ENCODE data around the gene TSC1.

TSC1 gene

DNA sequence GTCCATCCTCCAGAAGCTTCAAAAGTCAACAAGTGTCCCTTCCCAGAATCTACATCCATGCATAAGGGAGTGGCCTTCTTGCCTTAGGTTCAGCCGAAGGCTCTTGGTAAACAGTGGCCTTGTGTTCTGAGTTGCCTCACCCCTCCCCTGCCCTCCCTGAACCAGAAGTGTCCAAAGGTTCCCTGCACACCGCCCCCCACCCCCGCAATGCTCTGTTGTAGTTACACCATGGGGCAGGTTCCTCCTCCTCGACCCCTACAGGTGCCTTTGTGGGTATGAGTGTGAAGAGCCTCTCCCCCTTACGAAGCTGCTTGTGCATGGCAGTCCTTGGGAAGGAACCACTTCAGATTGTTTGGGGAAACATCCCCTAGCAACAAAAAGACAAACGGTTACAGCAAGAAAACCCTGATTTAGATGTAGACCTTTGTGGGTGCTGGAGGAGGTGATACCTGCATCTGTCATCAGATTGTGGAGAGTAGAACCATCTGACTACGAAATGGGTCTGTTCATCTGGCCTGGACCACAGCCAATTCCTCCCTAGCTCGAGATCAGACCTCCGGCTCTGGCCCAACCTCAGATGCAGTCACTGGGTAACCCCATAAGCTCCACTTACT lies 58.6 kb downstream of the TSC1 start:
- Histone ChIP-seq H3K36me3 (ENCODE audit: control insufficient read depth, insufficient read depth, low read length) (no peaks in the 10 kb centered on the region), H3K4me3 (ENCODE audit: low read depth, low read length) (no peak overlapping the region), H3K9me3 (ENCODE audit: control insufficient read depth, insufficient read depth, low read depth, low read length) (no peaks in the 10 kb centered on the region), H3K4me1 (ENCODE audit: control insufficient read depth, insufficient read depth, low read length) (no peaks in the 10 kb centered on the region), H3K27ac (ENCODE audit: low read depth, low read length) (no peak overlapping the region), H3K27me3 (ENCODE audit: control insufficient read depth, insufficient read depth, low read length) (no peaks in the 10 kb centered on the region), H3K9ac (ENCODE audit: low read length) (no peak overlapping the region)

- no peak overlapping the region for H3K27ac ChIP-seq (ENCODE audit: low read depth, low read length)
- no peaks in the 10 kb centered on the region for H3K4me1 ChIP-seq (ENCODE audit: control insufficient read depth, insufficient read depth, low read length)
- H3K9me3 ChIP-seq (ENCODE audit: control insufficient read depth, insufficient read depth, low read depth, low read length), result no peaks in the 10 kb centered on the region
- H3K36me3 ChIP-seq (ENCODE audit: control insufficient read depth, insufficient read depth, low read length), result no peaks in the 10 kb centered on the region
- no peak overlapping the region for H3K4me3 ChIP-seq (ENCODE audit: low read depth, low read length)
- no peaks in the 10 kb centered on the region for H3K27me3 ChIP-seq (ENCODE audit: control insufficient read depth, insufficient read depth, low read length)
- H3K9ac ChIP-seq (ENCODE audit: low read length), result no peak overlapping the region
These were observed 60.8 kb downstream of the TSC1 start for GRCh38 chr9:132883349-132884294.

DNA sequence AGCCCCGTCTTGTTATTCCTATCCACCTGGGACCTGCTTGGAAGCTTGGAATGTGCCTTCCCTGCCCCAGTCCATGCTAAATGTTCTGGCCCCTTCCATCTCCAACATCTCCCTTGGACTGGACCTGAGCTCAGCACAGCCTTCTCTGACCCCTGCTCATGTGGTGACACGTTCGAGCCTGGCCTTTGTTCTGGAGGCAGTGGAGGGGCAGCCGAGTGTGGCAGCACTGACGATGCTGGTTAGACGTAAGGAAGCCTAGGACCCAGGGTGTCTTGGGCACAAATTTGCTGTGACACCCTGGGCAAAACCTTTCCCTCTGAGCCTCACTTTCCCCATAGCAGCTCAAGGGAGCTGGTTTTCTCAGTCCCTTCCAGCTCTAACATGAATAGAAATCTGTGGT lies 61.8 kb downstream of the TSC1 start:
- no peaks in the 10 kb centered on the region for H3K4me1 ChIP-seq (ENCODE audit: control insufficient read depth, insufficient read depth, low read length)

DNA sequence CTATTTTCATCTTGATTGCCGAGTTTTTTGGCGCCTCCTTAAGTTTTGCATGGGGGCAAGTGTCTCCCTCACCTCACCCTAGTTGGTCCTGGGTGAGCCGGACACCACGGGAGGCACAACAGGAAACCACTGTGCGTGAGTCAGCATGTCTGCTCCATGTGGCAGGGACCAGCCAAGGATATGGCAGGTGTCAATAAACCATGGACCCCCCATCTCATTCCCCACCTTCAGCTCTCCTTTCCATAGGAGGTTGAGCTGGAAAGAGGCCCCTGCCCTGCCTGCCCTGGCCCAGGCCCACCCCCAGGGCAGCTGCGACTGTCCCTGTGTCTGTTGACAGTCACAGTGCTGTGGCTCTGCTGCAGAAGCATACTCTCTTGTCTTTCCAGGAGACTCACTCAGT lies 62.6 kb downstream of the TSC1 start:
- Histone ChIP-seq H3K9me3 (ENCODE audit: control insufficient read depth, insufficient read depth, low read depth, low read length) (no peaks in the 10 kb centered on the region), H3K27me3 (ENCODE audit: control insufficient read depth, insufficient read depth, low read length) (peaks cover 13% of the 10 kb centered on the region), H3K4me3 (ENCODE audit: low read depth, low read length) (no peak overlapping the region), H3K27ac (ENCODE audit: low read depth, low read length) (no peak overlapping the region), H3K4me1 (ENCODE audit: control insufficient read depth, insufficient read depth, low read length) (no peaks in the 10 kb centered on the region), H3K9ac (ENCODE audit: low read length) (no peak overlapping the region), H3K36me3 (ENCODE audit: control insufficient read depth, insufficient read depth, low read length) (no peaks in the 10 kb centered on the region)

More for the DNA sequence above, 61.8 kb downstream of the TSC1 start:
- H3K27me3 ChIP-seq (ENCODE audit: control insufficient read depth, insufficient read depth, low read length), result peaks cover 5% of the 10 kb centered on the region
- H3K9ac ChIP-seq (ENCODE audit: low read length), result no peak overlapping the region
- H3K4me3 ChIP-seq (ENCODE audit: low read depth, low read length), result no peak overlapping the region
- H3K36me3 ChIP-seq (ENCODE audit: control insufficient read depth, insufficient read depth, low read length), result no peaks in the 10 kb centered on the region
- no peaks in the 10 kb centered on the region for H3K9me3 ChIP-seq (ENCODE audit: control insufficient read depth, insufficient read depth, low read depth, low read length)
- H3K27ac ChIP-seq (ENCODE audit: low read depth, low read length), result no peak overlapping the region

DNA sequence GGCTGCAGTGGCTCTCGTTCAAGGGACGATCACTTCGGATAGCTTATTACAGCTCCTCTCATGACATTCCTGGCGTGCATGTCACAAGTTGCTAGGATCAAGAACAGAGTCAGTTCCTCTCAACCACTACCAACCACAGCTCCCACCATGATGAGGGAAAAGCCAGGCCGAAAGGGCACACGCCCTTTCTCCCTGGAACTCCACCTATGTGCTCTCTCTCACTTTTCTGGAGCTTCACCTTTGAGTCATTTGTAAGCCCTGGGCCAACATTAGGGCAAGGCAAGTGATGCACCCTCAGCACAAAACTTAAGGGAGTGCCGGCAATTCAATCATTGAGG lies 64.1 kb downstream of the TSC1 start:
- Histone ChIP-seq H3K36me3 (ENCODE audit: control insufficient read depth, insufficient read depth, low read length) (no peaks in the 10 kb centered on the region), H3K27me3 (ENCODE audit: control insufficient read depth, insufficient read depth, low read length) (peaks cover 27% of the 10 kb centered on the region), H3K4me3 (ENCODE audit: low read depth, low read length) (no peak overlapping the region), H3K9me3 (ENCODE audit: control insufficient read depth, insufficient read depth, low read depth, low read length) (no peaks in the 10 kb centered on the region), H3K27ac (ENCODE audit: low read depth, low read length) (no peak overlapping the region), H3K4me1 (ENCODE audit: control insufficient read depth, insufficient read depth, low read length) (no peaks in the 10 kb centered on the region), H3K9ac (ENCODE audit: low read length) (no peak overlapping the region)

- Histone ChIP-seq H3K9me3 (ENCODE audit: control insufficient read depth, insufficient read depth, low read depth, low read length) (no peaks in the 10 kb centered on the region), H3K4me3 (ENCODE audit: low read depth, low read length) (peak overlapping the region; percentile 99), H3K36me3 (ENCODE audit: control insufficient read depth, insufficient read depth, low read length) (no peaks in the 10 kb centered on the region), H3K9ac (ENCODE audit: low read length) (no peak overlapping the region), H3K27me3 (ENCODE audit: control insufficient read depth, insufficient read depth, low read length) (peaks cover 32% of the 10 kb centered on the region), H3K27ac (ENCODE audit: low read depth, low read length) (no peak overlapping the region), H3K4me1 (ENCODE audit: control insufficient read depth, insufficient read depth, low read length) (no peaks in the 10 kb centered on the region)
These were observed 64.7 kb downstream of the TSC1 start for GRCh38 chr9:132879457-132880323.

DNA sequence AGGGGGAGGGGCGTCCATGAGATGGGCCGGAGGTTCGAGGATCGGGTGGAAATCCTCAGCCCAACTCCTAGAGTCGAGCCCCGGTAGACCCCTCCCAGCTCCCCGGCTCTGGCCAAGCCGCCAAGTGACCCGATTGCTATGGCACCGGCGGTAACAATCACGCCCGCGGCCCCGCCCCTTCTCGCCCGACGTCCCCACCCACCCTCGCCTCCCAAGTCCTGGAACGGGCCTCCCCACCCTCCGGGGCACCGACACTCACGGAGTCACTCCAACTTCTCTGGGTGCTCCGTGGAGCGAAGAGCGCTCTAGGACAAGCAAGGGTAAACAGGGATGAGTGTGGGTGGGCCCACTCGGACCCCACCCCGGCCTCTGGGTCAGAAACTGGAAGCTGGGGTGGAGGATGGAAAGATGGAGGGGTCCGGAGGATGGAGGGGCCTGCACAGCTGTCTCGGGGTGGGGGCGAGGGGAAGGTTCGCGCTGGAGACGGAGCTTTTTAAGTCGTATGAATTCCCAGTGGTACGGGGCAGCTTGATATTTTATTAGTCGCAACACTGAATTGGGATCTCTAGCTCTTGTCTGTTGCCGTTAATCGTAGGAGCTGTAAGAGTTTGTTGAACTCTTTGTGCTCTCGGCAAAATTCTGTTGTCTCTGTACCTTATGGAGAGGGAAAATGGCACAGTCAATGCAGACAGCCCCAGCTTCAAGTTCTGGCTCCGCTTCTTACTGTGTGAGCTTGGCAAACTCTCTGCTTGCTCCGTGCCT lies 65.5 kb downstream of the TSC1 start, which contains the start of gene SPACA9:
Gene SPACA9 (plus strand): TSS at position 204 of the 762 bp plus-strand sequence. CDS start 5,050 bp downstream, outside the sequence.
- Histone ChIP-seq H3K4me3 (ENCODE audit: low read depth, low read length) (peak within 1 kb of the TSS; percentile 99), H3K9me3 (ENCODE audit: control insufficient read depth, insufficient read depth, low read depth, low read length) (no peaks in the 10 kb centered on the region), H3K27me3 (ENCODE audit: control insufficient read depth, insufficient read depth, low read length) (peaks cover 32% of the 10 kb centered on the region), H3K4me1 (ENCODE audit: control insufficient read depth, insufficient read depth, low read length) (no peaks in the 10 kb centered on the region), H3K36me3 (ENCODE audit: control insufficient read depth, insufficient read depth, low read length) (no peaks in the 10 kb centered on the region), H3K27ac (ENCODE audit: low read depth, low read length) (peak within 1 kb of the TSS; percentile 34; the same call in 1 of the 2 replicates), H3K9ac (ENCODE audit: low read length) (peak within 1 kb of the TSS; percentile 58)

DNA sequence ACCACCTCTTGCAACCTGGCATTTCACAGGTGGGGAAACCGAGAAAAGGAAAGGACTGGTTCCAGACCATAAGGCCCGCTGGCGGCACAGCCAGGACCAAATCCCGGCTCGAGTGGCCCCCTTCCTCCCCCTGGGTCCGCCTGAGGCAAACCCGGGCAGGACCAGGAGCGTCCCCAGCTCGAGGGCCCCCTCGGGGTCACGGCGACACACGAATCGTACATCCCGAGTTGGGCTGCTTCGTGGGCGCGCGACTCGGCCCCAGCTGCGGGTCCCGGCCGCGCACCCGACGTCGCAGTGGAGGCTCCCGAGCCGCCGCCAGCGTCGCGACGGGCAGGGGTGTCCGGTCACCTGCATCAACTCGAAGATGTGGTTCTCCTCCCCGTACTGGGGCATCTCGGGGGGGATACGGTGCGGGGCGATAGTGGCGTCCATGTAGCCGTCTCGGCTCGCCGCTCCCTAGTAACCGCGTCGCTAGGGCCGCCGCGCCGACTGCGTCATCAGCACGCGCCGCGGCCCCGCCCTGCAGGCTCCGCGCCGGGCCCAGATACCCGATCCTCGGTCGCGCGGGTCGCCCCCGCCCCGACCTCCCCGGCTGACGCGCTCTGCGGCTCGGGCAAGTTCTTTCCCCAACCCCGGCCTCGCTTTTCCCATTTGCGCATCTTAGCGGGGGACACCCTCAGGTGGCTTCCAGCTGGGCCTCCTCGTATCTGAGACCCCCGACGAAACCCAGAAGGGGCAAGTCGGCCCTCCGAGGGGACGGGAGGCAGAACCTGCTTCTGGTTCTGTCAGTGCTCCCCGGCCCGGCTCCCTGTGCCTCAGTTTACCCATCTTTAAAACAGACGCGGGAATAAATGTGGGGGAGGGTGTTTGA lies 66.4 kb downstream of the TSC1 start, which contains the start of gene AK8:
Gene AK8 (minus strand): TSS at position 461 of the 871 bp plus-strand sequence. CDS start 29 bp downstream, at position 432.
- Histone ChIP-seq H3K9ac (ENCODE audit: low read length) (peak within 1 kb of the TSS; percentile 58), H3K4me1 (ENCODE audit: control insufficient read depth, insufficient read depth, low read length) (no peaks in the 10 kb centered on the region), H3K27ac (ENCODE audit: low read depth, low read length) (peak within 1 kb of the TSS; percentile 34; the same call in 1 of the 2 replicates), H3K4me3 (ENCODE audit: low read depth, low read length) (peak within 1 kb of the TSS; percentile 99), H3K36me3 (ENCODE audit: control insufficient read depth, insufficient read depth, low read length) (no peaks in the 10 kb centered on the region), H3K9me3 (ENCODE audit: control insufficient read depth, insufficient read depth, low read depth, low read length) (no peaks in the 10 kb centered on the region), H3K27me3 (ENCODE audit: control insufficient read depth, insufficient read depth, low read length) (peaks cover 32% of the 10 kb centered on the region)

DNA sequence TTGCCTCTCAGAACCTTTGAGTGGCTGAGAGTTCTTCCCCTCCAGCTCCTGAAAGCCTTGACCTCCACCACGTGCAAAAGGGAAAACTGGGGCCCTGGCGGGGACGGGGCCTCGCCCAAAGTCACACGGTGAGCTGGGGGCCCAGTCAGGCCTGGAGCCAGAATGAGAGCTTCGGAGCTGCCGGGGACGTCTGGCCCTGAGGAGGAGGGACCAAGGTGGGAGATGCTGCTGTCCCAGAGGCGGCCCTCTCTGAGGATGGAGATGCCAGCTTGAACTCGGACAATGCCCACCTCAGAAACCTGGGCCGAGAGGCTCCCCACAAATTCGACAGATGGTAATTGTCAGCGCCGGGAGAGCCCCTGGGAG lies 67.0 kb downstream of the TSC1 start:
- Histone ChIP-seq H3K27me3 (ENCODE audit: control insufficient read depth, insufficient read depth, low read length) (peaks cover 32% of the 10 kb centered on the region), H3K4me1 (ENCODE audit: control insufficient read depth, insufficient read depth, low read length) (no peaks in the 10 kb centered on the region), H3K36me3 (ENCODE audit: control insufficient read depth, insufficient read depth, low read length) (no peaks in the 10 kb centered on the region), H3K4me3 (ENCODE audit: low read depth, low read length) (peak overlapping the region; percentile 99), H3K9ac (ENCODE audit: low read length) (peak overlapping the region; percentile 58), H3K27ac (ENCODE audit: low read depth, low read length) (no peak overlapping the region), H3K9me3 (ENCODE audit: control insufficient read depth, insufficient read depth, low read depth, low read length) (no peaks in the 10 kb centered on the region)

All from HUES6 (cell line).